ENCODE measurements around the gene KRT2.

DNA sequence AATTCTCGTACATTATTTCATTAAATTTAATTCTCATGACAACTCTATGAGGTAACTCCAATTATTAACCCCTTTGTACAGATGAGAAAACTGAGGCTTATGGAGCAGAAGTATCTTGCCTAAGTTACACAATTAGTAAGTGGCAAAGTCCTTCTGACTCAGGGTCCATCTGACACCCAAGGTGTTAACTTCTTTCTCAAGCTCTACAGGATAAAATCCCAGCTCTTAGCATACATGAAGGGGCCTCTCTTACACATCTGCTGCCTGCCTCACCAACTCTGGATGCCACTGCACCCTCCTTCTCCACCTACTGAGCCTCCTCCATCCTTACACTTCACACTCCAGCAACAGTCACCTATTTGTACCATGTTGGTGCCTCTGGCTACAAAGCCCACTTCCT lies 46.5 kb downstream of the KRT2 start:
- no peak for TF ChIP-seq TCF7 (CRISPR knock-in tag; IDR thresholded peaks at IDR 0.05; ENCODE audit: low read depth)
- TF ChIP-seq, protein P1, sequence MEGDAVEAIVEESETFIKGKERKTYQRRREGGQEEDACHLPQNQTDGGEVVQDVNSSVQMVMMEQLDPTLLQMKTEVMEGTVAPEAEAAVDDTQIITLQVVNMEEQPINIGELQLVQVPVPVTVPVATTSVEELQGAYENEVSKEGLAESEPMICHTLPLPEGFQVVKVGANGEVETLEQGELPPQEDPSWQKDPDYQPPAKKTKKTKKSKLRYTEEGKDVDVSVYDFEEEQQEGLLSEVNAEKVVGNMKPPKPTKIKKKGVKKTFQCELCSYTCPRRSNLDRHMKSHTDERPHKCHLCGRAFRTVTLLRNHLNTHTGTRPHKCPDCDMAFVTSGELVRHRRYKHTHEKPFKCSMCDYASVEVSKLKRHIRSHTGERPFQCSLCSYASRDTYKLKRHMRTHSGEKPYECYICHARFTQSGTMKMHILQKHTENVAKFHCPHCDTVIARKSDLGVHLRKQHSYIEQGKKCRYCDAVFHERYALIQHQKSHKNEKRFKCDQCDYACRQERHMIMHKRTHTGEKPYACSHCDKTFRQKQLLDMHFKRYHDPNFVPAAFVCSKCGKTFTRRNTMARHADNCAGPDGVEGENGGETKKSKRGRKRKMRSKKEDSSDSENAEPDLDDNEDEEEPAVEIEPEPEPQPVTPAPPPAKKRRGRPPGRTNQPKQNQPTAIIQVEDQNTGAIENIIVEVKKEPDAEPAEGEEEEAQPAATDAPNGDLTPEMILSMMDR (IDR thresholded peaks at IDR 0.05), result no peak
- TF ChIP-seq, protein P2, sequence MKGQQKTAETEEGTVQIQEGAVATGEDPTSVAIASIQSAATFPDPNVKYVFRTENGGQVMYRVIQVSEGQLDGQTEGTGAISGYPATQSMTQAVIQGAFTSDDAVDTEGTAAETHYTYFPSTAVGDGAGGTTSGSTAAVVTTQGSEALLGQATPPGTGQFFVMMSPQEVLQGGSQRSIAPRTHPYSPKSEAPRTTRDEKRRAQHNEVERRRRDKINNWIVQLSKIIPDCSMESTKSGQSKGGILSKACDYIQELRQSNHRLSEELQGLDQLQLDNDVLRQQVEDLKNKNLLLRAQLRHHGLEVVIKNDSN (CRISPR knock-in tag; IDR thresholded peaks at IDR 0.05), result no peak
- TF ChIP-seq GABPB1 (CRISPR knock-in tag; IDR thresholded peaks at IDR 0.05), result no peak
- TF ChIP-seq SP1 (CRISPR knock-in tag; conservative IDR thresholded peaks at IDR 0.05), result no peak
- TF ChIP-seq E2F5 (CRISPR knock-in tag; IDR thresholded peaks at IDR 0.05), result no peak
